KBM-7 (cell line): ENCODE measurements around the gene GFI1.
A peak's percentile ranks its signal among the peaks of the same experiment; 100 is the strongest.

ENCODE experiments used
- DNase-seq: peaks from one replicate; pipeline ENCODE4 v3.0.0-alpha.2; 2015
- in situ Hi-C: fragments of 300-500 bp; cut with MboI; formaldehyde crosslinking; loops from 2 replicates; pipeline ENCODE4 v1.14.3; 2020; ENCODE audit warnings: low sequenced_read_pairs, low pct_unique_long_range_greater_than_20kb, mixed read lengths

GFI1 gene

DNA sequence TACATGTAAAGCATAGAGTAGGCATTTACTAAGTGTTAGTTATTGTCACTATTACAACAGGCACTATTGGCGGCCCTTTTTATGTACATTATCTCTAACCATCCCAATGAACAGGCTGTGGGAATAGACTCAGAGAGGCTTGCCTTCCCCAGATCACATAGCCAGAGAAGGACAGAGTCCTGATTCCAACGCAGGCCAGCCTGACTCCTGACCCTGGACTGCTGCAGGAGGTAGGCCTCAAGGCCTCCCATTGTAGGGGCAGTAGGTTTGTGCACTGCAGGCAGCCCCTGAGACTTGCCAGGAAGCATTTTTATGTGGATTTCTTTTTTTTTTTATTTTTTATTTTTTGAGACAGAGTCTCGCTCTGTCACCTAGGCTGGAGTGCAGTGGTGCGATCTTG lies 6.4 kb upstream of the GFI1 start:
- in situ Hi-C loops, result no loop called here
- no peak for DNase-seq

DNA sequence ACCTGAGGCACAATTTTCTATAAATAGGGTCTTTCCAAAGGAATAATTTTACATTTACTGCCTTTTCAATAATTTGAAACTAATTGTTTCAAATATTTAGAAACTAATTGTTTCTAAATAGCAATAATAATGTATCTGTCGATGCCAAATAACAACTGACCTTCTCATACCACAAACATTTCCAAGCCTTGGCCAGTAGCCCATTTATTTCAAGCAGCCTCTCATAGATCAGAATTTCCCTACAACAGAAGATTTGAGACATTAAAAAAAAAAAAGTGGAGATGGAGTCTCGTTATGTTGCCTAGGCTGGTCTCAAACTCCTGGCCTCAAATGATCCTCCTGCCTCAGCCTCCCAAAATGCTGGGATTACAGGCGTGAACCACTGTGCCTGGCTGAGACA lies 2.1 kb upstream of the GFI1 start:
- no peak for DNase-seq
- in situ Hi-C loops, result loop anchor here (10.0 kb wide), 1 partner anchor 116 kb away; no protein-coding TSS in a partner anchor

DNA sequence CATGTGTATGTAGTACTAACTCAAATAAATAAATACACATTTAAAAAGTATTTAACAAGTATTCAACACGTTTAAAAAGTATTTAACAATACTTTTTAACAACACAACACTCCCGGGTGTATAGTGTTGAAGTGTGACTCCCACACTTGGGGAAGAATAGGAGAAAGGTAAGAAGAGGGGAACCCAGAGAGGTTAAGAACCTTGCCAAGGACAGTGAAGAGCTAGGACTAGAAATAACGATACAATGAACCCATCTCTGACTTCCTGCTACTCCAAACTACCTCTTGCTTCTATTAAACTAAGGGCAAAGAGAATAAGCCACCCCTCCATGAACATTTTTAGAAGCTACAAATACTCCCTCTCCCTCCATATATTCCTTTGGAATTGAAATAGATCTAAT lies 1.7 kb upstream of the GFI1 start:
- DNase-seq, result no peak
- in situ Hi-C loops, result loop anchor here (10.0 kb wide), 1 partner anchor 116 kb away; no protein-coding TSS in a partner anchor

DNA sequence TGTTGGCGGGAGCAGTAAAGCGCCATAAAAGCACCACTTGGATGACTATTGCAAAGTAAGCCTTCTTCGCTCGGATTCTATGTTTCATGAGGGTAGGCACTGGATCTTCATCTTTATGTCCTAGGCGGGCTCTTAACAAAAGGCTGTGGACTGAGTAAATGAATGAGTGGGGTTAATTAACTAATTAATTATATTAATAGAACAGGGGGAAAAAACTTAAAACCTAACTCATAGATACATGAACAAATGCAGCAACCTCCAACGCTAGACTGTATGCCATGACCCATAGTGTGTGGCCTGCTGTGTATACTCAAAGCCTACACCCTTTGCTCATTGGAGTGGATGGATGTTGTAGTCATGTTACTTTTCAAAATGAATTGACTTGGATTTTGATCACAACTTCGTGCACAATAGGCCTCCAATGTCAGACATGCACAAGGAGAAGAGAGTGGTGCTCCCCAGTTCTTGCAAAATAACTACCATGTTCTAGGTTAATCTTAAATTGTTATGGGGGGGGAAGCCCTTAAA lies 417 bp upstream of the GFI1 start:
- no peak for DNase-seq
- in situ Hi-C loops, result loop anchor here (10.0 kb wide), 1 partner anchor 118 kb away; no protein-coding TSS in a partner anchor

DNA sequence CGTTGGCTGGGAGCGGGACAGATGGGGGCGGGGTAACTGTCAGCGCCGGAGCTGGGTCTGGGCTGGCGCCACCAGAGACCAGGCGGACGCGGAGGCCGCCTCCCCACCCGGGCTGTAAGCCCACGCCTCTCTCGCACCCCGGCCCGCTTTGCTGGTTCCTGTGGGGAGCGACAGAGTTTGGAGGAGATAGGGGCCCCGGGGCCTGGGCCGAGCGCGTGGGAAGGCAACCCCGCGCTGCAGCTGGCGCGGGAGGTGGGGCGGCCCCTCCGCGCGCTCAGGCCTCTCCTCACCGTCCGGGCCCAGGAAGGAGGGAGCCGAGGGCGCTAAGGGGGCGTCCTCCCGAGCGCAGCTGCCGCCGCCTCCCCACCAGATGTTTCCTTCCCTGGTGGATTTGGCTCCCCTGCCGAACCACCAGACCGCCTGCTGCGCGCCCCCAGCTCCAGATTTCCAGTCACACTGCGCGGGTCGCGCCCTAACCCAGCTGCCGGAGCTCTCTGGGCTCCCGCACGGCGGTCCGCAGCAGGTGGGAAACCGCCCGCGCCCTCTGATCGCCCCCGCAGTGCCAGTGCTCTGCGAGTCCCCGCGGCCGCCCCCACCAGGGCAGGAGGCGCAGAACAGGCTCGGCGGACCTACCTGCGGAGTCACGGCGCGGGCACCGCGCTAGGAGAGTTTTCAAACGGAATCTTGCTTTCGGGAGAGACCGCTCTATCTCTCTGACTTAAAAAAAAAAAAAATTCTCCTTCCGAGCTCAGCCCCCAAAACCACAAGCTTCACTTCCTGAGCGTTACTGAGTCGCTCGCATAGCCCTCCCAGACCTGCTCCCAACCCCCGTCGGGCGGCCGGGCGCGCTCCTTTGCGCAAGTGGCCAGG lies 1.1 kb downstream of the GFI1 start:
- DNase-seq, result peak; percentile 96
- in situ Hi-C loops, result loop anchor here (10.0 kb wide), 1 partner anchor 119 kb away; no protein-coding TSS in a partner anchor

DNA sequence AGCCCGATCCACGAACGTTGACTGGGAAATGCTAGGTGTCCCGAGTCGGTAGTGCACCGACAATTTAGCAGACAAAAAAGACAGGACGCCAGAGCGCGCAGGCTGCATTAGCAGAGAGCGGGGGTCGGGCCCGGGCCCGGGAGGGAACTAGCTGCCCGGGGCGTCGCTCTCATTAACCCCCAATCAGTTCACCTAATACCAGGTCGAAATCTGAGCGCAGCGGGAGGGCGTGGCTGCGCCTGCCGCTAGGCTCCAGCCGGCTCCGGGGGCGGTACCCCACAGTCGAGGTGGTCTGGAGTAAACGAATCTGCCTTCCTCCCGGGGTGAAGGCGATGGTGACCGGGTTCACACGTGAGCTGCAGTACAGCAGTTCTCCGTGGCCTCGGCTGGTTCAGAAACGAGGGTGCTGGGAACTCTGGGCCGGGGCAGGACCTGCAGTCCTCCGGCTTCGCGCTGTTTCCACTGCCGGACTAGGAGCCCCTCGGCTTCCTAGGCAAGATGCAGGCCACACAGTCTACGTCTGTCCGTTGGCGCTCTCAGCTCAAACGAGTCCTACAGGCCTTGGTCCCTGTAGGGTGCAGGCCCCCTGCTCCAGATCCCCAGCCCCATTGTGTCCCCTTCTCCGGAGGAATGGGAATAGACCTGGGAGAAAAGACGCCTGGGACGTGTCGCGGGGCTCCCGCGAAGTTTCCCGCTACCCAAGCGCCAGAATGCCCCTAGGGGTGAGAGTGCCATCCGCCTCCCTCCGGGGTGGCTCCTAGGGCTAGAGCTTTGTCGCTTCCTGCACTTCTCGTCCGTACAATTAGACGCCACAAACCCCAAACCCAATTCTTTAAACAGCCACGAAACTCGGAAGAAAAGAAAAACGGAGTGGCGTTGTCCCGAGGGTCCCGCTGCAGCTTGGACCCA lies 2.0 kb downstream of the GFI1 start:
- peak; percentile 72 for DNase-seq
- in situ Hi-C loops, result loop anchor here (10.0 kb wide), 1 partner anchor 120 kb away; no protein-coding TSS in a partner anchor

DNA sequence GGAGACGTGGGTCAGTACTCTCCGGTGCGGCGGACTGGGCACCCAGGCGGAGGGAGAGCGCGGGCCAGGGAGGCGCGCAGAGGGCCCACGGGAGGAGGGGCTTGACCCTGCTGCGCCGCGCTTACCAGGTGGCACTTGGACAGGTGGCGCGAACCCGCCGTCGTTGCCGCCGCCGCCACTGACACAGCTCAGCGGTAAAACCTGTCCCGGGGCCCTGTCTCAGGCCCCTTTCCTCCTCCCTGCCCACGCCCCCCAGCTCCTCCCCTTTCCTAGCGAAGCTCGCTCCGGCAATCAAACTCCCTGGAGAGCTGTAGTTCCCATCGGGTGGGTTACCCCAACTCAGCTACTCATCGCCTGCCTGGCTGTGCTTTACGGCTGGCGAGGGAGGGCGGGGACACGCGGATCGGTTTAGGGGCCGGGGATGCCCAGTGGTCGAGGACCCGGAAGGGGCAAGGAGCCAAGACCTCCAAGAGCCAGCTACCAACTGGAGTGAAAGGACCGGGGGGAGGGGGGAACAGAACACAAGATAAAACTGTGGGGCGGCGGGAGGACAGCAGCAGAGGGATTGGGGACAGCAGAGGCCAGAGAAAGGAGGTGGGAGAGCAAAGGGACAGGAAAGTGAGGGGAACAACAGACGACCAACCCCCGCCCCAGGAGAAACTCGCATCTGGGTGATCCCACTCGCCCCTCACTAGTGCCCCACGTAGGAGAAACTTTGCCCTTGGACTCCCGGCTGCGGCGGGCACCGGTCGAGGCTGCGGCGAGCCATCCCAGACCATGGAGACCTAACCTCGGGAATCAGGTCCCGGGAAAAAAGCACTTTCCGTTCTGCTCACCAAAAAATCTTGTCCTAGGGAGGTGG lies 2.9 kb downstream of the GFI1 start:
- in situ Hi-C loops, result loop anchor here (10.0 kb wide), 1 partner anchor 121 kb away; no protein-coding TSS in a partner anchor
- peak; percentile 85 for DNase-seq

DNA sequence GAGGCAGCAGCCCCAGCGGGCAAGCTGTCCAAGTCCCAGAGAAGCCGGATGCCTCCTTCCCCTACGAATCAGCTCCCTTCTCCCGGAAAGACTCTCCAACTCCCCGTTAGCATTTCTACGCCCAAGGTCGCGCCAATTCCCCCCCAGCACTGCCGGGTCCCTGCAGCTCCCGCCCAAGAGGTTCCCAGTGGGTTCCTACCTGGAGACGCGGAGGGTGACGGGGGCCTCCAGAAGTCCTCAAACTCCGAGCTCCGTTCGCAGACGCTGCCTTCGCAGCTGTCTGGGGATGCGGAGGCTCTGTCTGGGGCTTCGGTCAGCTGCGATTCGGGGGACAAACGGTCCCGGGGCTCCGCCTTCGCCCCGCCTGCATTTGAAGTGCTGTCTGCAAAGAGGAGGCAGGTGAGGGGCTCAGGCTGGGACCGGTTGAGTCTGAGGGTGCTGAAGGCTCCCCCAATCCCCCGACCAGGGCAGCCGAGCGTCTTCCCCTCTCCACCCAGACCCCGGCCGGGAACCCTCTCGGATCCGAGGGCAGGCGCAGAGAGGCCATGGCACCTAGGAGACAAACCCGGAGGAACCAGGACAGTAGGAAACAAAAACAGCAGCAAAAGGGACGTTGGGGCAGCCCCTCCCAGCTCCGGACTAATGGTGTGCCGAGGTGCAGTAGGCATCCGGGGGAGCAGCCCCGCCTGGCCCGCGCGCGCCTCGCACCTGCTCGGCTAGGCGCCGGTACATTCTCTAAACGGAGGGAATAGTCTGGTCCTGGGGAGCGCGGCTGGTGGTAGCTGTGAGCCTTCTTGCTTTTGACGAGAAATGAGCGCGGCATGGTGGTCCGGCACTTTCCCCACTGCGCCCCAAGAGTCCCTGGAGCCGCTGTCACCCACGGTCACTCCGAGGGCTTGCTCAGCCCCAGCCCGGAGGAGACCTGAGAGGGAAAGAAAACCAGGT lies 3.8 kb downstream of the GFI1 start:
- DNase-seq, result peak; percentile 29
- in situ Hi-C loops, result loop anchor here (10.0 kb wide), 1 partner anchor 122 kb away; no protein-coding TSS in a partner anchor

DNA sequence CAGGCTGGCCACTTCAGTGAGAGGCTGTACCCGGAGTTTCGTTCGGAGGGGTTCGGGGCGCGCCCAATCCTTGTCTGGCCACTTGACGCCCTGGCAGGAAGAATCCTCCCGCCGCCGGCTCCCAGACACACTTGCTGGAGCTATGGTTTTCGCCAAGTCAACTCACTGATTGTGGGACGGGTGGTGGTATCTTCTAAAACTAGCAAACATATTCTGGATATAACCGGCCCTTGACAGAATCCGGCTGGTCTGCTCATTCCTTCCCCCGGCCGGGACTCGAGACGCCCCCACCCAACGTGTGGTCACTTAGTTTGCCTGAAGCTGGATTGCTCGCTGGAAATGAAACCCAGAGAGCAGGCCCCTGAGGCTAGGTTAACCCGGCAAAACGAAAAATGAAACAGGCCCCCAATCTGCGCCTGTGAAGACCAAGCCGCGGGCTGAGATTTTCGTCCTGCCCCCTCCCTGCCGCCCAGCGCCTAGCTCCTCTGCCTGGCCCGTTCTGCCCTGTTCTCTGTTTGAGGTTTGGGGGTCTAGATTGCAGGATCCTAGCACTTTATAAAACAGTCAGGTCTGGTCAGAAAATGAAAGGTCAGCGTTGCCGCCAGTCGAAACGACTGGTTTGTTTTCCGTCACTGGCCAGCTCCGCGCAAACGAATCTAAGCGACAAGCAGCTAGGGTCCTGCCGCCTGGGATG lies 4.6 kb downstream of the GFI1 start:
- in situ Hi-C loops, result loop anchor here (10.0 kb wide), 1 partner anchor 123 kb away; no protein-coding TSS in a partner anchor
- DNase-seq, result no peak

DNA sequence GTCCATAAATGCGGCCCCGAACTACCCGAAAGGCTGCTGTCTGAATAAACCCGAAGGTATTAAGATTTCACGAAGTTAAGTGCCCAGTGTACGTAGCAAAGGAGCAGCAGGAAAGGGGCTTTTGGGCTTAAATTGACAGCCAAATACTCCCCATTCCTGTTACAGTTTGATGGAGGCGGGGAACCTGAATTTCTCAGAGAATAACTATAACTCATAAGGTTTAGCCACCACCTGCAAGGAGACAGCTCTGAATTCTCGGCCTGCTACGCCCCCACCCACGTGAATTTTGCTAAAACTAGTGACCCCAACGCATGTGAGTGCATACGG lies 5.2 kb downstream of the GFI1 start:
- no peak for DNase-seq
- in situ Hi-C loops, result loop anchor here (10.0 kb wide), 1 partner anchor 123 kb away; no protein-coding TSS in a partner anchor

DNA sequence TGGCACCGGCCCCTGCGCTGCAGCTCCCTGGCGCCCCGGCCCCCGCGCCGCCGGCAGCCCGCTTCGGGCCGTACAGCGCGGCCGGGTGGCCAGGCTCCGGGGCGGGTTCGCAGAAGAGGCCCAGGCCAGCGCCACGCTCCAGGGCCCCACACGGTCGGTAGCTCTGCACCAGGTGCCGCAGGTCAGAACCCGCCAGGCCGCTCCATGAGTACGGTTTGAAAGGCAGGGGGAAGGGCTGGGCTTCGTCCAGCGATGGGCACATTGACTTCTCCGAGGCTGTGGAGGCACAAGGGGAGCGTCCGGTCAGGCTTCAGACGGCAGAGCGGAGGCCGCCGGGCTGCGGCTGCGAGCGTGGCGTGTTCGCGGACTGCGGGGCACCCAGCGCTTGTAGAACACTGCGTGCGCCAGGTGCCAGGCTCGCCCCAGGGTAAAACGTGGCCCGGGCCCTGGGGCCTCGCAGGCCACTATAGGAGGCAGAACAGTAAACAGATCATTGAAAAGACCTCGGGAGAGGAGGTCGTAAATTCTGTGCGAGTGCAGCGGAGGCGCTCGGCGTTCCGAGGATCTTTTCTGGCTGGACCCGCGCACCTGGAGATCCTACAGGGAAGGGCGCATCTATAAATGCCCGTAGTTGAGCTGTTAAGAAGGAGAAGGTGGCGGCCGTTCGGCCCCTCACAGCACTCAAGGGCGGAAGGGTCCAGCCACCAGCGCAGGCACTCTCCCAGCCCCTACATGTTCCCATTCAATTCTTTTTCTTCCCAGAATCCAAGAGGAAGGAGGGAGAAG lies 5.7 kb downstream of the GFI1 start:
- no peak for DNase-seq
- in situ Hi-C loops, result loop anchor here (10.0 kb wide), 1 partner anchor 124 kb away; no protein-coding TSS in a partner anchor

DNA sequence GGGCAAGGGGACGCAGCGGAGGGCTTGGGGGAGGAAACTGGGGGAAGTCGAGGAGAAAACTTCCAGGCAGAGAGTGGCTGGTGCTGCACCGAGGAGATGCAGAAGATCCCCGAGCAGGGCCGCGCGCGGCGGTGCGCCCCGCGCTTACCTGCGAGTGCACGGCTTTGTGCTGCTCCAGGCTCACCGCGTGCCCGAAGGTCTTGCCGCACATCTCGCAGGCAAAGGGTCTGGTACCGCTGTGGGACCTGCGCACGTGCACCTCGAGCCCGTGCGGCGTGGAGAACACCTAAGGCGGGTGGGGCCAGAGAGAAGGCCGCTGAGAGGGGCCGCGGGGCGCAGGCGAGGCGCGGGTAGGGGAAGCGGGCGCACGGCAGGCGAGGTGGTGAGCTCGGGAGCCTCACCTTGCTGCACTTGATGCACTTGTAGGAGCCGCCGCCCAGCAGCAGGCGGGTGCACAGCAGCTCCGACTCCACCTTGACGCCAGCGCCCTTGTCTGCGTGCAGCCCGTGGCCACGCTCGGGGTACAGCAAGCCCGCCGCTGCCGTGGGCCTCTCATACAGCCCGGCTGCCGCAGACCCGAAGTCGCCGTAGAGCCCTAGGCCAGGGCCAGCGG lies 6.4 kb downstream of the GFI1 start:
- in situ Hi-C loops, result loop anchor here (10.0 kb wide), 1 partner anchor 124 kb away; no protein-coding TSS in a partner anchor
- DNase-seq, result no peak

DNA sequence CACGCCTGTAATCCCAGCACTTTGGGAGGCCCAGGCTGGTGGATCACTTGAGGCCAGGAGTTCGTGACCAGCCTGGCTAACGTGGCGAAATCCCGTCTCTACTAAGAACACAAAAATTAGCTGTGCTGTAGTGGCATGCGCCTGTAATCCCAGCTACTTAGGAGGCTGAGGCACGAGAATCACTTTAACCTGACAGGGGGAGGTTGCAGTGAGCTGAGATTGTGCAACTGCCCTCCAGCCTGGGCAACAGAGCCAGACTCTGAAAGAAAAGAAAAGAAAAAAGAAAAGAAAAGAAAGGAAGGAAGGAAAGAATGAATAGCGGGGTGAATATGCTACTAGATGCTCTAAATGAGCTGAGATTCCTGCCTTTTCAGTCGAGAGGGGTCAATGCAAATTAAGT lies 7.1 kb downstream of the GFI1 start:
- no peak for DNase-seq
- in situ Hi-C loops, result no loop called here

DNA sequence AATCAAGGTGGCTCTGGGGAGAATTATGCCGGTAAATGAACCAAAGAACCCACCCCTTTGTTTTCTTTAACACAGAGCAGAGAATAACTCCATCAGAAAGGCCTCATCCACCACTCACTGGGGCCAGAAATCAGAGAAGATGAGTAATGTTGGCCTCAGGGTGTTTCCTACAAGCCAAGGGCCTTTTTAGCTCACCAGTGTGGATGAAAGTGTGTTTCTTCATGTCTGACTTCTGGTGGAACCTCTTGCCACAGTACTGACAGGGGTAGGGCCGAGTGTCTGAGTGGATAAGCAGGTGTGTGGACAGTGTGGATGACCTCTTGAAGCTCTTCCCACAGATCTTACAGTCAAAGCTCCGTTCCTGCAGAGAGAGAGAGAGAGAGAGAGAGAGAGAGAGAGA lies 8.3 kb downstream of the GFI1 start:
- in situ Hi-C loops, result no loop called here
- DNase-seq, result peak; percentile 12

DNA sequence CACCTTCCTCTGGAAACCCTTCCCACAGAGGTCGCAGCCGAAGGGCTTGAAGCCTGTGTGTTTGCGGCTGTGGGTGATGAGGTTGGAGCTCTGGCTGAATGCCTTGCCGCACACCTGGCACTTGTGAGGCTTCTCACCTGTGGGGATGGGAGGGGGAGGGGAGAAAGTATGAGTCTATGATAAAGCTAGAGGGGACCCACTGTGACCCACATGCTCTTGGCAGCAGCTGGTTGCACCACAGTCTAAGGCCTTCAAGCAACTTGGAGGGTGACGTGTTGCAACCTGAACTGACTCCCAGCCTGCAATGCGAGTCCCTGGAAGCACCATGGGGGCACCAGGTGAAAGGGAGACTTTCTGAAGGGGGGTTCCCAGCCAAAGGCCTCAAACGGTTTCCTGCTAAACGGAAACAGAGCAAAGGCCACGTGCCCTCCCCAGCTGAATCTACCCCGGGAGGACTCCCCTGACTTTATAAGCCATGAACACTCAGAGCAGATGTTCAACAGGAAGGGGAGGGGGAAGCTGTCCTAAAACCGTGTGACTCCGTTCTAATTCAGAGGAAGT lies 10.6 kb downstream of the GFI1 start:
- in situ Hi-C loops, result no loop called here
- DNase-seq, result peak; percentile 83
